ENCODE measurements around the gene GOLGA8M.
"Not testable (repeated sequence)": the region's sequence is repeated elsewhere in the genome, so short reads cannot be mapped to it uniquely, and the experiment has no call there.

The GOLGA8M gene

GRCh38 chr15:28672122-28672521 is 40.1 kb downstream of the GOLGA8M start:
- intact Hi-C loops (cut with DNase I); DNase-seq: not testable (repeated sequence)

- intact Hi-C loops (cut with DNase I); DNase-seq: not testable (repeated sequence)
Measured at GRCh38 chr15:28666402-28666801, 45.8 kb downstream of the GOLGA8M start.

DNA sequence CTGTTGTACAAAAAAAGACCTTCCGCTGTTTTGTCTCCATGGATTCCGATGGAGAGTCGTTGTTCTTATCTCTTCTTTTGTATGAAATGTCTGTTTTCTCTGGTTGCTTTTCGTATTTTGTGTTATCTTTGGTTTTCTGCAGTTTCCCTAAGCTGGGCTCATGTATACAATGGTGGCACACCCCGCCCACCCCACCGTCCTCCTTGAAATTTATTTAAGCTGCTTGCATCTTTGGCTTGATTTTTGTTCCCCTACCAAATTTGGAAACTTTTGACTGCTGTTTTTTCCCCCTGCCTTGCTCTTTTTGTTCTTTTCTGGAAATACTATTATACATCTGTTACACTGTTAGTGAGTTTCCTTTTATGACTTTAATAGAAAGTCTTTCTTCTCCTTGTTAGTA is 47.6 kb downstream of the GOLGA8M start:
- DNase-seq: peak in 1 of 42 donors; percentile 29
- intact Hi-C loops (cut with DNase I): not testable (repeated sequence)

DNA sequence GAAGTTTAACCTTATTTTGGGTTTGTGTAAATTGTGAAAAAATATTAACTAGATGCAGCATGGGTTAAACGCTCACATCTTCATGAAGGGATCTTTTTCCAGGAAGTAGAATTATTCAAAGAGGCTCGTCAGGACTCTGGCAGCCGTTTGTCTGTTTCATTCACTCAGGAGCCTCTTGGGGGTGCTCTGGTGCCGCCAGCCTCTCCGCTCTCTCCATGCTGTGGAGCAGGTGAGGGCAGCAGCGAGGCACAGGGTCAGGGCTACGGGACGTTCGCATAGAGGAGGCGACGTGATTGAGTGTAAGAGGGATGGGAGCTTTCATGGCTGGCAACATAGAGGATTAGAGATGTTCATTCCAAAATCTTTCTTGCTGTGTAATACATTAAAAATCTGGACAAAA is 48.5 kb downstream of the GOLGA8M start:
- intact Hi-C loops (cut with DNase I); DNase-seq: not testable (repeated sequence)

- not testable (repeated sequence) for DNase-seq
Measured at GRCh38 chr15:28660750-28661149, 51.5 kb downstream of the GOLGA8M start.

DNA sequence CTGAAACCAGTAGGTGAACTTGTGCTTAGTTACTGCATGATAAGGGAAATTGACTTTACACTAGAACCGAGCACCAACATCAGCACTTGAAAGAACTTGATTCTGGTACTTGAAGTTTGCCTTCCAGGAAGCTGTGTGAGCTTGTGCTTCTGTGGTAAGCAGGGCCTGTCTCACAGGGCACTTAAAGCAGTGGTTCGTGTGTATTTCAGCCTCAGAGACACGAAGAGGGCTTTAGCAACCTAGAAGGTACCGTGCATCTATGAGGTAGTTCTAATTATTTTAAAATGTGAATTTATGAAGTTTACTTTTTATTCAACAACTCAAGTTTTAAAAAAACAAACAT is 56.2 kb downstream of the GOLGA8M start:
- DNase-seq; intact Hi-C loops (cut with DNase I): not testable (repeated sequence)

More at GRCh38 chr15:28660750-28661149, 51.5 kb downstream of the GOLGA8M start:
- intact Hi-C loops (cut with DNase I): not testable (repeated sequence)

GRCh38 chr15:28655329-28656017 is 56.7 kb downstream of the GOLGA8M start:
- peak in 6 of 42 donors; percentile 4 to 36 (median 14) for DNase-seq
- intact Hi-C loops (cut with DNase I): not testable (repeated sequence)

DNA sequence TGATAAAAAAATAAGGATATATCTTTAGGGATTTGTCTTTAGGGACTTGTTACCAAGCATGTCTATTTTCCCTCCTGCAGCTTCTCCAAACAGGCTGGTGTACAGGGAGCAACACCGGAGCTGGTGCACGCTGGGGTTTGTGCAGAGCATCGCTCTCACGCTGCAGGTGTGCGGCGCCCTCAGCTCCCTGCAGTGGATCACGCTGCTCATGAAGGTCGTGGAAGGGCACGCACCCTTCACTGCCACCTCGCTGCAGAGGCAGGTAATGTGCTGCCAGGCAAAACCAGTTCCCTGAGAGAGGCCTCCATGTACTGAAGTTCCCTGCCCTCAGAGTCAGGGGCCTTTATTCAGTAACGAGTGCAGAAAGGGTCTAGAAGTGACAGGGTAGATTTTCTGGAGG is 58.0 kb downstream of the GOLGA8M start:
- intact Hi-C loops (cut with DNase I): not testable (repeated sequence)

GRCh38 chr15:28652538-28652937 is 59.7 kb downstream of the GOLGA8M start:
- intact Hi-C loops (cut with DNase I): not testable (repeated sequence)

More for the DNA sequence above, 58.0 kb downstream of the GOLGA8M start:
- peak in 17 of 42 donors; percentile 2 to 50 (median 20) for DNase-seq

More at GRCh38 chr15:28652538-28652937, 59.7 kb downstream of the GOLGA8M start:
- DNase-seq: not testable (repeated sequence)
